Measurements from ENCODE around the gene TMEM130.

Gene TMEM130

DNA sequence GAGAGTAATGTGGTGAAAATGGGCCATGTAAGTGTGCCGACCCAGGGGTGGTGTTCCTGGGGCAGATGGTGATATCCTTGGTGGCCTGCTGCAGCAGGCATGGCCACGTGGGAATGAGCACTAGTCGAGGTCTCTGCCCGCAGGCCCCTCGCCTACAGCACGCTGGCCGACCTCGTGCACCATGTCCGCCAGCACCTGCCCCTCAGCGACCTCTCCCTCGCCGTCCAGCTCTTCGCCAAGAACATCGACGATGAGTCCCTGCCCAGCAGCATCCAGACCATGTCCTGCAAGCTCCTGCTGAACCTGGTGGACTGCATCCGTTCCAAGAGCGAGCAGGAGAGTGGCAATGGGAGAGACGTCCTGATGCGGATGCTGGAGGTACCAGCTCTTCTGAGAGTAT lies 38.8 kb upstream of the TMEM130 start:
- DNase-seq (ENCODE audit: low read depth), result no peak
- TF ChIP-seq, protein P1, sequence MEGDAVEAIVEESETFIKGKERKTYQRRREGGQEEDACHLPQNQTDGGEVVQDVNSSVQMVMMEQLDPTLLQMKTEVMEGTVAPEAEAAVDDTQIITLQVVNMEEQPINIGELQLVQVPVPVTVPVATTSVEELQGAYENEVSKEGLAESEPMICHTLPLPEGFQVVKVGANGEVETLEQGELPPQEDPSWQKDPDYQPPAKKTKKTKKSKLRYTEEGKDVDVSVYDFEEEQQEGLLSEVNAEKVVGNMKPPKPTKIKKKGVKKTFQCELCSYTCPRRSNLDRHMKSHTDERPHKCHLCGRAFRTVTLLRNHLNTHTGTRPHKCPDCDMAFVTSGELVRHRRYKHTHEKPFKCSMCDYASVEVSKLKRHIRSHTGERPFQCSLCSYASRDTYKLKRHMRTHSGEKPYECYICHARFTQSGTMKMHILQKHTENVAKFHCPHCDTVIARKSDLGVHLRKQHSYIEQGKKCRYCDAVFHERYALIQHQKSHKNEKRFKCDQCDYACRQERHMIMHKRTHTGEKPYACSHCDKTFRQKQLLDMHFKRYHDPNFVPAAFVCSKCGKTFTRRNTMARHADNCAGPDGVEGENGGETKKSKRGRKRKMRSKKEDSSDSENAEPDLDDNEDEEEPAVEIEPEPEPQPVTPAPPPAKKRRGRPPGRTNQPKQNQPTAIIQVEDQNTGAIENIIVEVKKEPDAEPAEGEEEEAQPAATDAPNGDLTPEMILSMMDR (IDR thresholded peaks at IDR 0.05; ENCODE audit: low read depth, low read length, missing control alignments), result no peak
- H3K4me3 ChIP-seq (ENCODE audit: low read depth, low read length), result no peak overlapping the region

- no peak overlapping the region for H3K4me3 ChIP-seq (ENCODE audit: low read depth, low read length)
- TF ChIP-seq, protein P1 (IDR thresholded peaks at IDR 0.05; ENCODE audit: low read depth, low read length, missing control alignments), result no peak
- DNase-seq (ENCODE audit: low read depth), result no peak
Observed at GRCh38 chr7:98907570-98907969, 37.8 kb upstream of the TMEM130 start.

- TF ChIP-seq, protein P1 (IDR thresholded peaks at IDR 0.05; ENCODE audit: low read depth, low read length, missing control alignments), result no peak
- no peak overlapping the region for H3K4me3 ChIP-seq (ENCODE audit: low read depth, low read length)
- no peak for DNase-seq (ENCODE audit: low read depth)
Observed at GRCh38 chr7:98903246-98903645, 33.4 kb upstream of the TMEM130 start.

DNA sequence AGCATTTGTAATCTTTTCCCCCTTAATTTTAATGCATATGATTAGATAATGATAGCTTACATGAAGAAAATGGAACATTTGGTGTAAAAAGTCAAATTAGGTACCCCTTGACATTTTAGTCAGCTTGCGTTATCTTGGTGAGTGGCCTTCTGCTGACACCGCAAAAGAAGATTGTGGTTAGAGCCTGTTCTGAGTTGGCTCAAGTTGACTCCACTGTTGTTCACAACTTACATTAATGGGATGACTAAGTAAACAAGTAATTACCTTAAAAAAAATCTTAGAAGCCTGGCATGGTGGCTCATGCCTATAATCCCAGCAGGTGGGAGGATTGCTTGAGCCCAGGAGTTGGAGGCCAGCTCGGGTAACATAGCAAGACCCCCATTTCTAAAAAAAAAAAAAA lies 32.7 kb upstream of the TMEM130 start:
- TF ChIP-seq, protein P1 (IDR thresholded peaks at IDR 0.05; ENCODE audit: low read depth, low read length, missing control alignments), result no peak
- H3K4me3 ChIP-seq (ENCODE audit: low read depth, low read length), result no peak overlapping the region
- DNase-seq (ENCODE audit: low read depth), result no peak

- DNase-seq (ENCODE audit: low read depth), result no peak
- no peak overlapping the region for H3K4me3 ChIP-seq (ENCODE audit: low read depth, low read length)
- TF ChIP-seq, protein P1 (IDR thresholded peaks at IDR 0.05; ENCODE audit: low read depth, low read length, missing control alignments), result no peak
Observed at GRCh38 chr7:98900815-98901214, 31.0 kb upstream of the TMEM130 start.

GRCh38 chr7:98899816-98900215 lies 30.0 kb upstream of the TMEM130 start:
- H3K4me3 ChIP-seq (ENCODE audit: low read depth, low read length), result no peak overlapping the region
- DNase-seq (ENCODE audit: low read depth), result no peak
- TF ChIP-seq, protein P1 (IDR thresholded peaks at IDR 0.05; ENCODE audit: low read depth, low read length, missing control alignments), result no peak

- no peak for DNase-seq (ENCODE audit: low read depth)
- no peak overlapping the region for H3K4me3 ChIP-seq (ENCODE audit: low read depth, low read length)
- TF ChIP-seq, protein P1 (IDR thresholded peaks at IDR 0.05; ENCODE audit: low read depth, low read length, missing control alignments), result no peak
Observed at GRCh38 chr7:98892609-98893008, 22.8 kb upstream of the TMEM130 start.
